ENCODE results near the gene CACNA2D4.

- TF ChIP-seq CTCF (IDR thresholded peaks at IDR 0.05) (no peak), EP300 (IDR thresholded peaks at IDR 0.05) (no peak)
Measured at GRCh38 chr12:1859643-1860042, 58.8 kb downstream of the CACNA2D4 start.

Data from sigmoid colon (tissue), 4 donors.